ENCODE measurements around the gene EXOC4. TPM values are rescaled to one million over a fixed set of nuclear protein-coding genes. Genes with fewer than 3 reads are reported as not detected.

EXOC4 gene
- polyA plus RNA-seq, 2 donors: 11.1 to 19.0 TPM

DNA sequence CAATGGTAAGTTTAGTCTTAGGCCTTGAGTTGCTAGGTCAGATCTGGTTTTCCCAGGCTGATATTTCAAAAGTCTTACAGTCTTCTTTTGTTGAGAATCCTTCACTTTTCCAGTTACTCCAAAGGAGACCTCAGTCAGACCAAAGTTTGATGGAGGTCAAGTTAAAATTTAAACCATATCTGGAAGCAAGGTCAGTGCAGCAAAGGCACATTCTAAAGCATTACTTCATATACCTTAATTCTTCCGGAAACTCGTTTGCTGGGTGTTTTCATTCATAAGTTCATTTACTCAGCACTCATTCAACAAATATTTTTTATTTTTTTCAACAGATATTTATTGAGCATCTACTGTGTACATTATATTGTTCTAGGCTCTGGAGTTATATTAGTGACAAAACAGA lies 471.3 kb downstream of the EXOC4 start:
- 82 to 94% methylated on average over 2 of the region's 2 CpGs for WGBS, 2 donors
- no peak overlapping the region for H3K27ac ChIP-seq (ENCODE audit: low read depth in 2 of 2, low read length in 1 of 2)
- H3K4me3 ChIP-seq (ENCODE audit: low read depth in 1 of 2, low read length in 2 of 2): no peak overlapping the region

DNA sequence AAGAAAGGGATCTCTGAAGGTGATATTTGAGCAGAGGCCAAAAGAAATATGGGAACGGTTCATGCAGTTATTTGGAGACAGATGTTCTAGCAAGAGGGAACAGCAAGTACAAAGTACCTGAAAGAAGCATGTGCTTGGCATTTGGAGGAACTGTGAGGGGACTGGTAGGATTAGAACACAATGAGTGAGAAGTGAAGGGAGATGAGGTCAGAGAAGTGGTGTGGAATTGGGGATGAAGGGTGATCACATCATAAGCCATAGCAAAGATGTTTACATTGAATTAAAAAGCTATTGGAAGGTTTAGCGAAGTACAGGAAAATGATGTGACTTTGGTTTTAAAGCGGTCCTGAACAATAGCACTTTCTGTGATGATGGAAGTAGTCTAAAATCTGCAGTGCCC lies 471.8 kb downstream of the EXOC4 start:
- Histone ChIP-seq H3K27me3 (ENCODE audit: control insufficient read depth in 1 of 2, insufficient read depth in 2 of 2, low read length in 2 of 2) (no peaks in the 10 kb centered on the region), H3K27ac (ENCODE audit: low read depth in 2 of 2, low read length in 1 of 2) (no peak overlapping the region), H3K4me1 (ENCODE audit: control insufficient read depth in 2 of 2, insufficient read depth in 2 of 2, low read length in 1 of 2) (no peaks in the 10 kb centered on the region), H3K9me3 (ENCODE audit: control insufficient read depth in 2 of 2, insufficient read depth in 1 of 2, low read depth in 1 of 2, low read length in 1 of 2) (no peaks in the 10 kb centered on the region), H3K4me3 (ENCODE audit: low read depth in 1 of 2, low read length in 2 of 2) (no peak overlapping the region), H3K36me3 (ENCODE audit: control insufficient read depth in 2 of 2, insufficient read depth in 2 of 2, low read length in 1 of 2) (peaks cover 0 to 2% of the 10 kb centered on the region in 2 donors)
- 93 to 96% methylated on average over 3 of the region's 3 CpGs for WGBS, 2 donors

More for the DNA sequence above, 471.3 kb downstream of the EXOC4 start:
- Histone ChIP-seq H3K4me1 (ENCODE audit: control insufficient read depth in 2 of 2, insufficient read depth in 2 of 2, low read length in 1 of 2) (no peaks in the 10 kb centered on the region), H3K36me3 (ENCODE audit: control insufficient read depth in 2 of 2, insufficient read depth in 2 of 2, low read length in 1 of 2) (peaks cover 0 to 2% of the 10 kb centered on the region in 2 donors), H3K27me3 (ENCODE audit: control insufficient read depth in 1 of 2, insufficient read depth in 2 of 2, low read length in 2 of 2) (no peaks in the 10 kb centered on the region), H3K9me3 (ENCODE audit: control insufficient read depth in 2 of 2, insufficient read depth in 1 of 2, low read depth in 1 of 2, low read length in 1 of 2) (no peaks in the 10 kb centered on the region)

DNA sequence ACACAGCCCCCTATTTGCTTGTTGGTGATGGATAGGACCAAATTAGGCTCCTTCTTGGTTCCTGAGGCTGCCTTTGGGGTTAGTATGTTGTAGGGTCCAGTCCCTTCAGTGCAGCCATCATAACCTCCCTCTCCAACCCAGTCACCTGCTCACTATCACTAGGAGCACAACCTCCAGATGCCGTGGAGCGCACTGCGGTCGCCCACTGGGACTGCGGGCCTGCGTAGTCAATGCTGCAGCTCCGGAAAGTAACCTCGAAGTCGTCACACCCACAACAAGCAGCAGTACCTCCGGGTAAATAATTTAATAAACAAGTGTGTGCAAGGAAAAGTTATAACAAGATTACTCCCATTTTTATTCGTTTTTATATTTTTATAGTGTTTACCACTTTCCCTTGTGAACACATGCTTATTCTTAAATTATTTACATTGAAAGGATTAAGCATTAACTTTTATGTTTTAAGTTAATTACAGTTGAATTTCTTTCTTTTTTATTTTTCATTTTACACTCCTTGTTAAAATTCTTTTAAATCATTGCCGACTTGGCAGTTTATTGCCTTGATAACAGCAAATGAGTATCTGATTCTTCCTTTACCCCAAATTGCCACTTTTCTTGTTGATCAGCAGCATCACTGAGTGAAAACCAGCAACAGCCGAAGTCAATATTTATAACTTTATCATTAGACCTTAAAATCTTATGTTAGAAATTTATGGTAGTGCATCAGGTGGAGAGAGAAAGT lies 474.8 kb downstream of the EXOC4 start:
- H3K36me3 ChIP-seq (ENCODE audit: control insufficient read depth in 2 of 2, insufficient read depth in 2 of 2, low read length in 1 of 2): peaks cover 0 to 2% of the 10 kb centered on the region in 2 donors
- no peak overlapping the region for H3K4me3 ChIP-seq (ENCODE audit: low read depth in 1 of 2, low read length in 2 of 2)
- H3K9me3 ChIP-seq (ENCODE audit: control insufficient read depth in 2 of 2, insufficient read depth in 1 of 2, low read depth in 1 of 2, low read length in 1 of 2): no peaks in the 10 kb centered on the region
- no peaks in the 10 kb centered on the region for H3K27me3 ChIP-seq (ENCODE audit: control insufficient read depth in 1 of 2, insufficient read depth in 2 of 2, low read length in 2 of 2)
- 89 to 90% methylated on average over 13 of the region's 13 CpGs for WGBS, 2 donors
- H3K27ac ChIP-seq (ENCODE audit: low read depth in 2 of 2, low read length in 1 of 2): no peak overlapping the region
- no peaks in the 10 kb centered on the region for H3K4me1 ChIP-seq (ENCODE audit: control insufficient read depth in 2 of 2, insufficient read depth in 2 of 2, low read length in 1 of 2)

DNA sequence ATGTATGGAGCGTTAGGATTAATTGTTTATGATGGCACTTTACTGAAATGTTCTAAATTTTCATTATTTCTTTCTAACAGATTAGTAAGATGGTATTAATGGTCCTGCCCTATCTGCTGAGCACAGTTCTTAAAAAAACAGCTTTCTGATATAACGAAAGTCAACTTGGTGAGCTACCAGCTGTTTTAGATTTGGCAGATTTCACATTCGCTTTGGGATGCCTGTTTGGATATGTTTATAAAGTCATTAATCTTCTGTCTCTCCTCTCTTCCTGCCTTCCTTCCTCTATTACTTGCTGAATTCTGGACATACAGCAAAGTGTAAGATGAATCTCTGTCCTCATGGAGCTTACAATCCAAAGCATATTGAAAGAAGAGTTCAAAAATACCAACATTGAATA lies 477.5 kb downstream of the EXOC4 start:
- no peaks in the 10 kb centered on the region for H3K9me3 ChIP-seq (ENCODE audit: control insufficient read depth in 2 of 2, insufficient read depth in 1 of 2, low read depth in 1 of 2, low read length in 1 of 2)
- no peak overlapping the region for H3K27ac ChIP-seq (ENCODE audit: low read depth in 2 of 2, low read length in 1 of 2)
- WGBS, 2 donors: 75 to 77% methylated on average over 3 of the region's 3 CpGs
- no peak overlapping the region for H3K4me3 ChIP-seq (ENCODE audit: low read depth in 1 of 2, low read length in 2 of 2)
- H3K4me1 ChIP-seq (ENCODE audit: control insufficient read depth in 2 of 2, insufficient read depth in 2 of 2, low read length in 1 of 2): no peaks in the 10 kb centered on the region
- peaks cover 0 to 2% of the 10 kb centered on the region in 2 donors for H3K36me3 ChIP-seq (ENCODE audit: control insufficient read depth in 2 of 2, insufficient read depth in 2 of 2, low read length in 1 of 2)
- no peaks in the 10 kb centered on the region for H3K27me3 ChIP-seq (ENCODE audit: control insufficient read depth in 1 of 2, insufficient read depth in 2 of 2, low read length in 2 of 2)

DNA sequence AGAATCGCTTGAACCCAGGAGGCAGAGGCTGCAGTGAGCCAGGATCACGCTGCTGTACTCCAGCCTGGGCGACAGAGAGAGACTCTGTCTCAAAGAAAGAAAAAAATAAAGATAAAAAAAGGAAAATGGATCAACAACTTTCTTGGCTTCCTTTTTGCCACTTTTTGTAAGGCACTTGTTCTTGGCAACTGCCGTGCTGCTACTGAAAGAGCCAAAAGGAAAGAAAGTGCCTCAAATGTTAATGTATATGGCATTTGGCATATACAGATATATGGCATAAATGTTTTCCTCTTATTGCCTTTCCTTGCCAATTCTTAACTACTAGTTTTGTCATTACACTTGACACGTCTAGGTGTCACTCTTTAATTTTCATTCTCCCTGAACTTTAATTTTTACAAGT lies 480.5 kb downstream of the EXOC4 start:
- H3K9me3 ChIP-seq (ENCODE audit: control insufficient read depth in 2 of 2, insufficient read depth in 1 of 2, low read depth in 1 of 2, low read length in 1 of 2): no peaks in the 10 kb centered on the region
- no peak overlapping the region for H3K27ac ChIP-seq (ENCODE audit: low read depth in 2 of 2, low read length in 1 of 2)
- H3K36me3 ChIP-seq (ENCODE audit: control insufficient read depth in 2 of 2, insufficient read depth in 2 of 2, low read length in 1 of 2): no peaks in the 10 kb centered on the region
- 95 to 99% methylated on average over 5 of the region's 5 CpGs for WGBS, 2 donors
- H3K4me3 ChIP-seq (ENCODE audit: low read depth in 1 of 2, low read length in 2 of 2): no peak overlapping the region
- H3K27me3 ChIP-seq (ENCODE audit: control insufficient read depth in 1 of 2, insufficient read depth in 2 of 2, low read length in 2 of 2): no peaks in the 10 kb centered on the region
- H3K4me1 ChIP-seq (ENCODE audit: control insufficient read depth in 2 of 2, insufficient read depth in 2 of 2, low read length in 1 of 2): no peaks in the 10 kb centered on the region

DNA sequence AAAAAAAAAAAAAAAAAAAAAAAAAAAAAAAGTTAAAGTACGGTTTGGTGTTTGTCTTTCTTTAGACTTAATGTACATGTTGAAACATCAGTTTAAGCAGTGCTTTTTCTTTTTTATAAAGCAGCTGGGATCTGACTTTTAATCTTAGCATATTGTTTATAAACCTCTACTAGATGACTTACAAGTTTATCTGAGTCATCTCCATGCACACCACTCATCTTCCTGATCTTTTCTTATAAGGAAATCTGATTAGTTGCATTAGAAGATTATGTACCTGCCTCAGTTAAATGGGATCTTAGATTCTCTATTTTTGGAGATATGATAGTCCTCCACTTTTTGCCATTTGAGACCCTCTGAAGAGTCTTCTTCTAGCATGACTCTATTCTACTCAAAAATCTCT lies 482.3 kb downstream of the EXOC4 start:
- Histone ChIP-seq H3K27ac (ENCODE audit: low read depth in 2 of 2, low read length in 1 of 2) (no peak overlapping the region), H3K36me3 (ENCODE audit: control insufficient read depth in 2 of 2, insufficient read depth in 2 of 2, low read length in 1 of 2) (no peaks in the 10 kb centered on the region), H3K27me3 (ENCODE audit: control insufficient read depth in 1 of 2, insufficient read depth in 2 of 2, low read length in 2 of 2) (no peaks in the 10 kb centered on the region), H3K4me1 (ENCODE audit: control insufficient read depth in 2 of 2, insufficient read depth in 2 of 2, low read length in 1 of 2) (no peaks in the 10 kb centered on the region), H3K9me3 (ENCODE audit: control insufficient read depth in 2 of 2, insufficient read depth in 1 of 2, low read depth in 1 of 2, low read length in 1 of 2) (no peaks in the 10 kb centered on the region), H3K4me3 (ENCODE audit: low read depth in 1 of 2, low read length in 2 of 2) (no peak overlapping the region)
- 25 to 57% methylated on average over 1 of the region's 1 CpG for WGBS, 2 donors

DNA sequence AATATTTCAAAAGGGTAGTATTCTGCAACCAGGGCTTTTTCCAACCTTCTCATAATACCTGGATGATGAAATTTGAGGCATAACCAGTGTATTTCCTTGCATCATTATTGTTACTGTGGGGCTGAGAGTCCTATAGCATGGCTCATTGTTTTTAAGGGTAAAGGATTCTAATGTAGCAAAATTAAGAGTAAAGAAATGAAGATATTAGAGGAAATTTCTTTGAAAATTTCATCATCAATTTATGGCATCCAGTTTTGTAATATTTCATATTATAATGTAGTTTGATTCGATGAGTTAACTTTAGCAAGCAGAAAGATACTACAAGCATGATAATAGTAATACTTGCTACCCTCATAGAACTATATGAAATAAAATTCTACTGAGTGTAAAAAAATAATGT lies 486.9 kb downstream of the EXOC4 start:
- H3K27me3 ChIP-seq (ENCODE audit: control insufficient read depth in 1 of 2, insufficient read depth in 2 of 2, low read length in 2 of 2): no peaks in the 10 kb centered on the region
- no peaks in the 10 kb centered on the region for H3K9me3 ChIP-seq (ENCODE audit: control insufficient read depth in 2 of 2, insufficient read depth in 1 of 2, low read depth in 1 of 2, low read length in 1 of 2)
- no peaks in the 10 kb centered on the region for H3K36me3 ChIP-seq (ENCODE audit: control insufficient read depth in 2 of 2, insufficient read depth in 2 of 2, low read length in 1 of 2)
- no peaks in the 10 kb centered on the region for H3K4me1 ChIP-seq (ENCODE audit: control insufficient read depth in 2 of 2, insufficient read depth in 2 of 2, low read length in 1 of 2)
- H3K27ac ChIP-seq (ENCODE audit: low read depth in 2 of 2, low read length in 1 of 2): no peak overlapping the region
- WGBS, 2 donors: 95 to 96% methylated on average over 1 of the region's 1 CpG
- H3K4me3 ChIP-seq (ENCODE audit: low read depth in 1 of 2, low read length in 2 of 2): no peak overlapping the region

DNA sequence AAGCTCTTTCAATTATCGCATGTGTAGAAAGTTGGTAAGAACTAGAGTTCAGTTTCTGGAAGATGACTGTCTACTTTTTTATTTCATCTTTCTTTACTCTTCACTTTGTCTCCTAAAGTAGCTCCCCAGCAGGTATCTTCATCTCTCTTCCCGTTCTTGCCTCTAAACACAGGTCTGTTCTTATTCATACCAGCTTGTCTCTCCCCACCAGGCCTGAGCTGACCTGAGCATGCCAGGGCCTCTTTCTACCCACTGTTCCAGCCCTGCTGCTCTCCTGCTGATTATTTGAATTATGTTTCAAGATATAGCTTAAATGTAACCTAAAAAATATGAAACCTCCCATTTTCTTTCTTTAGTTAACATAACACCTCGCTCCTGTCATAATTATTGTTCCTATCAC lies 488.2 kb downstream of the EXOC4 start:
- no peaks in the 10 kb centered on the region for H3K27me3 ChIP-seq (ENCODE audit: control insufficient read depth in 1 of 2, insufficient read depth in 2 of 2, low read length in 2 of 2)
- no peaks in the 10 kb centered on the region for H3K36me3 ChIP-seq (ENCODE audit: control insufficient read depth in 2 of 2, insufficient read depth in 2 of 2, low read length in 1 of 2)
- no peak overlapping the region for H3K4me3 ChIP-seq (ENCODE audit: low read depth in 1 of 2, low read length in 2 of 2)
- no peaks in the 10 kb centered on the region for H3K4me1 ChIP-seq (ENCODE audit: control insufficient read depth in 2 of 2, insufficient read depth in 2 of 2, low read length in 1 of 2)
- H3K9me3 ChIP-seq (ENCODE audit: control insufficient read depth in 2 of 2, insufficient read depth in 1 of 2, low read depth in 1 of 2, low read length in 1 of 2): no peaks in the 10 kb centered on the region
- H3K27ac ChIP-seq (ENCODE audit: low read depth in 2 of 2, low read length in 1 of 2): no peak overlapping the region
- WGBS, 2 donors: 91 to 96% methylated on average over 3 of the region's 3 CpGs

DNA sequence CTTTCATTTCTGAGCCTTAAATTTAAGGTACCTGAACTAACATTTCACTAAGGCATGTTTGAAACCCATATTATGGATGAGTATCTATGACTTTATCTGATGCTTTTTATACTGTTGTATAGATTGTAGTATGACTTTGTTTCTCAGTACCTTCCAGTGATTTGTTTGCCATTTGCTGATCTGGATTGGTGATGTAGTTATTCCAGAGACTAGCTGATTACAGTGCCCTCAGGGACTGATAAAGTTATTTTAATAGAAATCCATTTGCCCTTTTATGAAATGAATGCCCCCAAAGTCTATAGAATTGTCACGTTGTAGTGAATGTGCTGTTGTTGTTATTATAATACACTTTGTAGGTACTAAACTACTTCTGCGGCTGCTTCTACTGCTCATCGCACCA lies 488.8 kb downstream of the EXOC4 start:
- Histone ChIP-seq H3K36me3 (ENCODE audit: control insufficient read depth in 2 of 2, insufficient read depth in 2 of 2, low read length in 1 of 2) (no peaks in the 10 kb centered on the region), H3K27me3 (ENCODE audit: control insufficient read depth in 1 of 2, insufficient read depth in 2 of 2, low read length in 2 of 2) (no peaks in the 10 kb centered on the region), H3K27ac (ENCODE audit: low read depth in 2 of 2, low read length in 1 of 2) (no peak overlapping the region), H3K4me3 (ENCODE audit: low read depth in 1 of 2, low read length in 2 of 2) (no peak overlapping the region), H3K9me3 (ENCODE audit: control insufficient read depth in 2 of 2, insufficient read depth in 1 of 2, low read depth in 1 of 2, low read length in 1 of 2) (no peaks in the 10 kb centered on the region), H3K4me1 (ENCODE audit: control insufficient read depth in 2 of 2, insufficient read depth in 2 of 2, low read length in 1 of 2) (no peaks in the 10 kb centered on the region)
- WGBS, 2 donors: 96 to 100% methylated on average over 3 of the region's 3 CpGs
